Measurements from ENCODE around the gene SECISBP2.
"Not testable (repeated sequence)": the region's sequence is repeated elsewhere in the genome, so short reads cannot be mapped to it uniquely, and the experiment has no call there.

GRCh38 chr9:89343812-89344211 is 25.5 kb downstream of the SECISBP2 start:
- TF ChIP-seq CTCF, POLR2A (IDR thresholded peaks at IDR 0.05): not testable (repeated sequence)
